ENCODE measurements around the gene AIPL1.

The AIPL1 gene

GRCh38 chr17:6425407-6425806 lies 9.5 kb downstream of the AIPL1 start:
- peaks cover 7% of the 10 kb centered on the region for H3K9me3 Mint-ChIP-seq
- peaks cover 12% of the 10 kb centered on the region for H3K4me1 Mint-ChIP-seq (ENCODE audit: low read depth)
- no peak for DNase-seq (ENCODE audit: low spot score)
- H3K27me3 Mint-ChIP-seq (ENCODE audit: low read depth) = peaks cover 48% of the 10 kb centered on the region
- no peak overlapping the region for H3K27ac Mint-ChIP-seq
- no peak overlapping the region for H3K4me3 Mint-ChIP-seq
- H3K36me3 Mint-ChIP-seq (ENCODE audit: low read depth) = peaks cover 4% of the 10 kb centered on the region

DNA sequence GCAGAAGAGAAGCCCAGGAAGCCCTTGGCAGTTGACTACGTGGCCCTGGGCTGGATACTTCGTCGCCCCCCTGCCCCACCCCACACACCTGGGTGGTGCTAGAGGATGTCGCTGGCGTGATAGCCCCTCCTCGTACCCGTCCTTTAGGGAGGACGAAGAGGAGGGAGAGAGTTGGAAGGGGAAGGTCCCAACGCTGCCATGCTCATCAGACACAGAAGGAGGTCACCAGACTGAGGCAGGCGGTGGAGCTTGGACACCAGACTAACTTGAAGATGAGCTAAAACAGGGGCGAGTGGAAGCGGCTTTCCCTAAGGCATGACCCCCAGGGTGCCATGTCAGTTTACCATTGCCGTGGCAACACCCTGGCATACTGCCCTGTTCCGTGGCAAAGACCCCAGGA lies 11.0 kb downstream of the AIPL1 start:
- Mint-ChIP-seq H3K9me3 (no peaks in the 10 kb centered on the region), H3K27ac (no peak overlapping the region)

GRCh38 chr17:6422654-6423241 lies 12.2 kb downstream of the AIPL1 start:
- no peak overlapping the region for H3K27ac Mint-ChIP-seq
- H3K36me3 Mint-ChIP-seq (ENCODE audit: low read depth) = no peaks in the 10 kb centered on the region
- H3K4me1 Mint-ChIP-seq (ENCODE audit: low read depth) = peaks cover 10% of the 10 kb centered on the region
- H3K4me3 Mint-ChIP-seq = no peak overlapping the region
- H3K9me3 Mint-ChIP-seq = no peaks in the 10 kb centered on the region
- peaks cover 49% of the 10 kb centered on the region for H3K27me3 Mint-ChIP-seq (ENCODE audit: low read depth)
- no peak for DNase-seq (ENCODE audit: low spot score)

More for the DNA sequence above, 11.0 kb downstream of the AIPL1 start:
- peaks cover 12% of the 10 kb centered on the region for H3K4me1 Mint-ChIP-seq (ENCODE audit: low read depth)
- DNase-seq (ENCODE audit: low spot score) = no peak
- no peaks in the 10 kb centered on the region for H3K36me3 Mint-ChIP-seq (ENCODE audit: low read depth)
- peaks cover 49% of the 10 kb centered on the region for H3K27me3 Mint-ChIP-seq (ENCODE audit: low read depth)
- H3K4me3 Mint-ChIP-seq = no peak overlapping the region

DNA sequence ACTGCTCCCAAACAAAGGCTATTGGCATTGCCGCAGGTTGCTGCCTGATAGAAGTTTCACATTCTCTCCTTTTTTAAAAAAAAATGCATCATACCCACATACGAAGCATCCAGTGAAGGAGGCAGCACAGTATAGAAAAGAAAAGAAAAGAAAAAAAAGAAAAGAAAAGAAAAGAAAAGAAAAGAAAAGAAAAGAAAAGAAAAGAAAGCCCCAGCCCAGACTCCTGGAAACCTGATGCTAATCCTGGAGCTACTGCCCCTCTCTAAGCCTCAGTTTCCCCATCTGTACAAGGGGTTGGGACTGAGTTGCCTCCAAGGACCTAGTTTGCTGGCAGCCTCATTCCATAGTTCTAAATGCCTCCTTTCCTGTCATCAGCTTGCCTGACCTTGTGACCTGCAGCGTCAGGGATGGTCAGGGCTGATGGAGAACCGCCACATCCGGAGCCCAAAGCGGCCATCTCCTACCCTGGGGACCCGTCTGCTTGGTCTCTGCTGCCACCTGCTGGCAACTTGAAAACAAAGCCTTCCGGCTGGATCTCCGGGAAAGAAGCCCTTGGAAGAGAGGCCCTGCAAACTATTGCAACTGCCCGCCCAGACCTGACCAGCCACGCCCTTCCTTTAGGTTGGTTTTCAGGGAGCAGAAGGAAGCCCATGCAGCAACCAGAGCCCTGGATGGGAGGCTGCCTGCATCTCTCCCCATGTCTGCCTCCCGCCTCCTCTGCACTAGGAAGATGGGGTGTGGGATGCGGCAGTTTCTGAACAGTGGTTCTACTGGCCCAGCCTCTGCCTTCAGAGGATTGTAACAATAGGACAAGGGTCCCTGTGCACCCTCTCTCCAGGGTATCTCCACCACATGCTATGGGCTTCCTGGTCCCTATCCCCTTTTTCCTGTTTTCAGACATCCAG lies 13.0 kb downstream of the AIPL1 start:
- Mint-ChIP-seq H3K36me3 (ENCODE audit: low read depth) (no peaks in the 10 kb centered on the region), H3K27ac (no peak overlapping the region), H3K4me1 (ENCODE audit: low read depth) (peaks cover 4% of the 10 kb centered on the region), H3K9me3 (no peaks in the 10 kb centered on the region), H3K4me3 (no peak overlapping the region), H3K27me3 (ENCODE audit: low read depth) (peaks cover 44% of the 10 kb centered on the region)
- DNase-seq (ENCODE audit: low spot score) = peak; percentile 62

DNA sequence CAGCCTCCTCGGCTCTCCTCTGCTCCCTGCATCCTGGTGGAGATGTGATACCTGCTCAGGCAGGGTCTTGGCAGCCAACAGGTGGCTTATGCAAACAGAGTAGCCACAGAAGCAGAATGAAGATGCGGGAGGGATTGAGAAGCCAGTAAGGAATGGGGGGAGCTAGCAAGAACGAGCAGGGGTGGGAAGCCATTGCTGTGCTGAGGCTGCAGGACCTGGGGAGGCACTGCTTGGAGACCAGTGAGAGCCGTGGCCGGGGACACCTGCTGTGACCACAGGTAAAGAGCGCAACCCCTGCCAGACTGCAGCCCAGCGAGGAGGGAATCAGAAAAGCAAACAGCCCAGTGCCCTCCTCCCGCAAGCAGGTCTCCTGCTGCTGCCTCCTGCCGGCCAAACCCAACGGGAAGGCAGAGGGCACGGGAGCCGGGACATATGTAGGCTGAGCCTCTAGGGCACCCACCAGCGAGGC lies 14.7 kb downstream of the AIPL1 start:
- no peak overlapping the region for H3K4me3 Mint-ChIP-seq
- no peak overlapping the region for H3K27ac Mint-ChIP-seq
- peaks cover 38% of the 10 kb centered on the region for H3K27me3 Mint-ChIP-seq (ENCODE audit: low read depth)
- peaks cover 4% of the 10 kb centered on the region for H3K4me1 Mint-ChIP-seq (ENCODE audit: low read depth)
- no peaks in the 10 kb centered on the region for H3K9me3 Mint-ChIP-seq
- DNase-seq (ENCODE audit: low spot score) = no peak
- no peaks in the 10 kb centered on the region for H3K36me3 Mint-ChIP-seq (ENCODE audit: low read depth)

- Mint-ChIP-seq H3K4me1 (ENCODE audit: low read depth) (no peaks in the 10 kb centered on the region), H3K36me3 (ENCODE audit: low read depth) (no peaks in the 10 kb centered on the region), H3K4me3 (no peak overlapping the region), H3K27ac (no peak overlapping the region), H3K27me3 (ENCODE audit: low read depth) (peaks cover 12% of the 10 kb centered on the region), H3K9me3 (no peaks in the 10 kb centered on the region)
- DNase-seq (ENCODE audit: low spot score) = no peak
Measured at GRCh38 chr17:6415616-6416015, 19.3 kb downstream of the AIPL1 start.

DNA sequence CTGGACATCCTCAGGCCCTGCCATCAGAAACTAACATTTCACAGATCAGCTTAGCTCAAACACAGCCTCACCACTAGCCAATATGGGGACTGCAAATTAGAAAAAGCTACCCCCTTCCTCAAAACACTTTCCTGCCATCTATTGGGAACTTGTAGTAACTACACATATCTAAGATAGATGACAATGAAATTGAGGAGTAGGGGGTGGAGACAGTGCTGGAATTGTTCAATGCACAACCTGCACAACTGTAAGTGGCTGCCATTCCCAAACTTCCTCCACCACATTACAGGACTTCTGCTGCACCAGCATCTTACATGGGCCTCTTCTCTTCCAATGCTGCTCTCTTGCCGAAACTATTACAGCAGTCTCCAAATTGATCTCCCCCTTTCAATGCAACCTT lies 21.9 kb downstream of the AIPL1 start:
- Mint-ChIP-seq H3K36me3 (ENCODE audit: low read depth) (no peaks in the 10 kb centered on the region), H3K9me3 (no peaks in the 10 kb centered on the region), H3K27me3 (ENCODE audit: low read depth) (peaks cover 4% of the 10 kb centered on the region), H3K4me3 (no peak overlapping the region), H3K4me1 (ENCODE audit: low read depth) (no peaks in the 10 kb centered on the region), H3K27ac (no peak overlapping the region)
- no peak for DNase-seq (ENCODE audit: low spot score)

DNA sequence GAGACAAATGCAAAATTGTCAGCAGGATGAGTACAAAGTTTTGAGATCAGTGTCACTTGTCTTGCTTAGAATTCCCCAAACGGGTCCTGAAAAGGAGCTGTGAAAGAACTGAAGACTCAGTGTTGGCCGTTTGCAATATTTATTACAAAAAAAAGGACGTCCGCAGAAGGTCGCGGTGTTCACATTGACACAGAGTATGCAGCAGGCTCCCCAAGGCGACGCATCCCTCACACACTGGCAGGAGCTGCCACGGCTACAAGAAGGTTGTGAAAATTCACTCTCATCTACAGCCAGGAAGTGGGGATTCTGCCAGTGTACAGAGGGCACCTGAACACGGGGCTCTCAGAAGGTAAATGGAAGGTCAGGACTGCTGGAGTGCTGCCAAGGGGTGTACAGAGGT lies 26.2 kb downstream of the AIPL1 start:
- Mint-ChIP-seq H3K27me3 (ENCODE audit: low read depth) (peaks cover 8% of the 10 kb centered on the region), H3K9me3 (no peaks in the 10 kb centered on the region), H3K27ac (no peak overlapping the region), H3K36me3 (ENCODE audit: low read depth) (no peaks in the 10 kb centered on the region), H3K4me3 (no peak overlapping the region), H3K4me1 (ENCODE audit: low read depth) (no peaks in the 10 kb centered on the region)
- no peak for DNase-seq (ENCODE audit: low spot score)

- Mint-ChIP-seq H3K4me1 (ENCODE audit: low read depth) (no peaks in the 10 kb centered on the region), H3K9me3 (no peaks in the 10 kb centered on the region), H3K27me3 (ENCODE audit: low read depth) (peaks cover 8% of the 10 kb centered on the region), H3K4me3 (no peak overlapping the region), H3K36me3 (ENCODE audit: low read depth) (no peaks in the 10 kb centered on the region), H3K27ac (no peak overlapping the region)
- no peak for DNase-seq (ENCODE audit: low spot score)
Measured at GRCh38 chr17:6408276-6408675, 26.6 kb downstream of the AIPL1 start.

GRCh38 chr17:6402258-6402657 lies 32.7 kb downstream of the AIPL1 start:
- no peak overlapping the region for H3K4me3 Mint-ChIP-seq
- H3K4me1 Mint-ChIP-seq (ENCODE audit: low read depth) = no peaks in the 10 kb centered on the region
- no peaks in the 10 kb centered on the region for H3K9me3 Mint-ChIP-seq
- H3K27ac Mint-ChIP-seq = no peak overlapping the region
- H3K36me3 Mint-ChIP-seq (ENCODE audit: low read depth) = no peaks in the 10 kb centered on the region
- DNase-seq (ENCODE audit: low spot score) = no peak
- peaks cover 13% of the 10 kb centered on the region for H3K27me3 Mint-ChIP-seq (ENCODE audit: low read depth)

GRCh38 chr17:6398955-6399354 lies 36.0 kb downstream of the AIPL1 start:
- Mint-ChIP-seq H3K36me3 (ENCODE audit: low read depth) (no peaks in the 10 kb centered on the region), H3K4me1 (ENCODE audit: low read depth) (no peaks in the 10 kb centered on the region), H3K9me3 (no peaks in the 10 kb centered on the region), H3K27ac (no peak overlapping the region), H3K27me3 (ENCODE audit: low read depth) (peaks cover 6% of the 10 kb centered on the region), H3K4me3 (no peak overlapping the region)
- no peak for DNase-seq (ENCODE audit: low spot score)

GRCh38 chr17:6394055-6394606 lies 40.8 kb downstream of the AIPL1 start:
- H3K9me3 Mint-ChIP-seq = no peaks in the 10 kb centered on the region
- H3K4me3 Mint-ChIP-seq = no peak overlapping the region
- no peak overlapping the region for H3K27ac Mint-ChIP-seq
- H3K27me3 Mint-ChIP-seq (ENCODE audit: low read depth) = peaks cover 3% of the 10 kb centered on the region
- H3K36me3 Mint-ChIP-seq (ENCODE audit: low read depth) = no peaks in the 10 kb centered on the region
- no peaks in the 10 kb centered on the region for H3K4me1 Mint-ChIP-seq (ENCODE audit: low read depth)
- DNase-seq (ENCODE audit: low spot score) = no peak

DNA sequence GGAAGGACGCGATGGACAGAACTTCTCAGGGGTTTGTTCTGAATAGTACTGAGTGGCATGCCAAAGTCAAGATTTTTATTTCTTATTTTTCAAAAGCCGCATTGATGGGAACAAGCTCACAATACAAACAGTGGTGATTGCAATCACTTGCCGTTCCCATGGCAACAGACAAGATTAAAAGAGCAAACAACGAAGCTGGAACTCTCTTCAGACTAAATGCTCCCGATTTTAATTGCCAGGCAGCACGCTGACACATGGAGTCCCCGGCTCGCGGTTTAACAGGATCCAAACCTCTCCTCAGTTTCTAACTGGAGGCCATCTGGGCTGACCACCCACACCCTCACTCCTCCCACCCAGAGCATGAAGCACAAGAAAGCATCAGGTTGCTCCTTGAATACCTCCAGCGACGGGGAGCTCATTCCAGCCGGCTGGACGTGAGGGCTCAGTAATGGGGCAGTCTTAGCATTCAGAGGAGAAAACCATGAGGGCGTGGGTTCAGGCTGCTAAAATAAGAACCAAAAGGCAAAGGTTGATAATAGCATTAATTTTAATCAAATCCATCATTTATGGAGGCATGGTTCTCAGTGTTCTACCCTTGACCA lies 41.5 kb downstream of the AIPL1 start:
- H3K27me3 Mint-ChIP-seq (ENCODE audit: low read depth) = no peaks in the 10 kb centered on the region
- H3K4me3 Mint-ChIP-seq = no peak overlapping the region
- no peak for DNase-seq (ENCODE audit: low spot score)
- no peaks in the 10 kb centered on the region for H3K9me3 Mint-ChIP-seq
- no peak overlapping the region for H3K27ac Mint-ChIP-seq
- H3K4me1 Mint-ChIP-seq (ENCODE audit: low read depth) = no peaks in the 10 kb centered on the region
- no peaks in the 10 kb centered on the region for H3K36me3 Mint-ChIP-seq (ENCODE audit: low read depth)

Data from T-helper 2 cell treated with Interferon-gamma antibody and Interleukin-4, amounts not matched to agents 5 μg/mL and 100 μg/mL, for 36 hours (primary cell).